GM21390 (cell line): ENCODE results near the gene SPTAN1.
A peak's percentile ranks its signal among the peaks of the same experiment; 100 is the strongest.
"Not testable (repeated sequence)": the region's sequence is repeated elsewhere in the genome, so short reads cannot be mapped to it uniquely, and the experiment has no call there.

Experiments
- ATAC-seq: cut with Tn5 transposase; IDR thresholded peaks from one replicate; pipeline ENCODE4 v1.9.1; 2021; ENCODE audit not compliant: unreplicated experiment

Gene SPTAN1

DNA sequence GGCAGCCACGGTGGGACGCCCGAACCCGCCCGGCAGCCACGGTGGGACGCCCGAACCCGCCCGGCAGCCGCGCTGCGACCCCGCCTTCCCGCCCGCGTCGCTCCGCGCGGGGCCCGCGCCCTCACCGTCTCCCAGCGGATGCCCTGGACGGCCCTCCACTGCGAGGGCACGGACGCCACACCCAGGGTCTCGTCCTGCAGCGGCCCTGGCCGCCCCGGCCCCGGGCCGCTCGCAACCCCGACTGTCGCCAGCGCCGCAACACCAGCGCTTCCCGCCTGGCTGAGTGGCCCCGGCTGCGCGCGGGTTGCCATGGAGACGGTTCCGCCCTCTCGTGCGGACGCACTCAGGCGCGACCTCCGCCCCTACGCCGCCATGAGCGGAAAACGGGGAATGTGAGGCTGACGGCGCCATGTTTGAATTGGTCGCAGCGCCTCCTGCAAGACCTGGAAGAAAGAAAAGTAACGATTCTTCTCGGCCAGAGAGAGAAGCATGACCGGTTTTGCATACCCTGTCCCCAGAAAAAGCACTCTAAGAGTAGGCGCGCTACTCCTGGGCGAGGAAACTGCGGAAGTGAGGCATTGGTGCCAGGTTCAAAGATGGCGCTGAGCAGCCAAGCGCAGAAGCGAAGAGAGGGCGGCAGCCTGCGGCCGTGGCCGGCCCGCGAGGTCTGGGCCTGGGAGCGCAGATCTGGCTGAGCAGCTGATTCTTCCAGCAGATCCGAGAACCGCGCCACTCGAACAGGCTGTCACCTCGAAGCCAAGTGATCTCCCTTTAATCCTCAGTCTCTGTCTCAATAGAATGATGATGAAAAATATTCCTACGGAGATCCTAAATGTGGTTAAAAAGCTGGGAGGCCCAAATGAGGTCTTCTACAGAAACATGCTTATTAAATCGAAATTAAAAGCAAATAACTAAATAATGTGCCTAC, 104.3 kb downstream of the SPTAN1 start, which contains the start of gene DYNC2I2:
Gene DYNC2I2, minus strand, starts transcription at position 432 of the 928 bp plus-strand sequence. Its CDS starts 121 bp downstream, at position 311.
- ATAC-seq = peak; percentile 73

DNA sequence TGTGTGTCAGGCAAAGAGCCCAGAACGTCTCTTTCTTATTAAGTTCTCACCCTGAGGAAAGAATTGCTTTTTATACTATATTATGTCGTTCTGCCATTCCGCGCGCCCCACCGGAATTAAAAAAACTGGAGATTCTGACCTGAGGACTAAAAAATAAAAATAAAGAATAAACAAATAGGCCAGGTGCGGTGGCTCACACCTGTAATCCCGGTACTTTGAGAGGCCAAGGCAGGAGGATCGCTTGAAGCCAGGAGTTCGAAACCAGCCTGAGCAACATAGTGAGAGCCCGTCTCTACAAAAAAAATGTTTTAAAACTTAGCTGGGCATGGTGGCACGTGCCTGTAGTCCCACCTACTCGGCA, 104.9 kb downstream of the SPTAN1 start:
- ATAC-seq = no peak

DNA sequence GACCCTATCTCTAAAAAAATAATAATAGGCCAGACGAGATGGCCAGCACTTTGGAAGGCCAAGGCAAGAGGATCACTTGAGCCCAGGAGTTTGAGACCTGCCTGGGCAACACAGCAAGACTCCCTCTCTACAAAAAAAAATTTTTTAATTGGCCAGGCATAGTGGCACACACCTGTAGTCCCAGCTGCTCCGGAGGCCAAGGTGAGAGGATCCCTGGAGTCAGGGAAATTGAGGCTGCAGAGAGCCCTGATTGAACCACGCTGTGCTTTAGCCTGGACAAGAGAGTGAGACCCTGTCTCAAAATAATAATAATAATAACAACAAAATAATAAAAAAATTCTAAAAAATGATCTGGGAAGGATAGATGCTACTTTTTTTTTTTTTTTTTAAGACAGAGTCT, 105.4 kb downstream of the SPTAN1 start:
- no peak for ATAC-seq

DNA sequence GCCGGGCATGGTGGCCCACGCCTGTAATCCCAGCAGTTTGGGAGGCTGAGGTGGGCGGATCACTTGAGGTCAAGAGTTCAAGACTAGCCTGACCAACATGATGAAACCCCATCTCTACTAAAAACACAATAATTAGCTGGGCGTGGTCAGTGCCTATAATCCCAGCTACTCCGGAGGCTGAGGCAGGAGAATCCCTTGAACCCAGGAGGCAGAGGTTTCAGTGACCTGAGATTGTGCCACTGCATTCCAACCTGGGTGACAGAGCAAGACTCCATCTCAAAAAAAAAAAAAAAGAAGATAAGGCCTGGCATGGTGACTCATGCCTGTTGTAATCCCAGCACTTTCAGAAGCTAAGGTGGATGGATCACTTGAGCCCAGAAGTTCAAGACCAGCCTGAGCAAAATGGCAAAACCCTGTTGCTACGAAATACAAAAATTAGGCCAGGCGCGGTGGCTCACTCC, 114.1 kb downstream of the SPTAN1 start:
- ATAC-seq = not testable (repeated sequence)

DNA sequence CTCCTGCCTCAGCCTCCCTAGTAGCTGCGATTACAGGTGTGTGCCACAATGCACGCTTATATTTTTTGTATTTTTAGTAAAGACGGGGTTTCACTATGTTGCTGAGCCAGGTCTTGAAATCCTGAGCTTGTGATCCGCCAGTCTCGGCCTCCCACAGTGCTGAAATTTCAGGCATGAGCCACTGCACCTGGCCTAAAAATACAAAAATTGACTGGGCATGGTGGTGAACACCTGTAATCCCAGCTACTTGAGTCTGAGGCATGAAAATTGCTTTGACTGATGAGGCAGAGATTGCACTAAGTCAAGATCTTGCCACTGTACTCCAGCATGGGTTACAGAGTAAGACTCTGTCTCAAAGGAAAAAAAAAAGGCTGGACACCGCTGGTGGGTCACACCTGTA, 117.4 kb downstream of the SPTAN1 start:
- ATAC-seq = no peak

DNA sequence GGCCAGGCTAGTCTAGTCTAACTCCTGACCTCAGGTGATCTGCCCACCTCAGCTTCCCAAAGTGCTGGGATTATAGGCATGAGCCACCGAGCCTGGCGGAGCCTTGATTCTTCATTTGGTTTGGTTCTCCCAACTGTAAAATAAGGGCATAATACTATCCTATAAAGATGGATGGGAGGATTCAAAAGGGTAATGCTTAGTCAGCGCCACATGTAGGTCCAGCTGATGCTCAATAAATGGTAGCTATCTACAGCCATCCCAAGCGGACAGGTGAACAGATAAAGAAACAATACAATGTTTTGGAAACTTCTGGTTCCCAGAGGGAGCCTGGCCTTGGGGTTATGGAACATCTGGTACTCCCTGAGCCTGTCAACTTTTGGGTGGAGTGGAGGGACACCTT, 123.0 kb downstream of the SPTAN1 start:
- ATAC-seq = no peak

DNA sequence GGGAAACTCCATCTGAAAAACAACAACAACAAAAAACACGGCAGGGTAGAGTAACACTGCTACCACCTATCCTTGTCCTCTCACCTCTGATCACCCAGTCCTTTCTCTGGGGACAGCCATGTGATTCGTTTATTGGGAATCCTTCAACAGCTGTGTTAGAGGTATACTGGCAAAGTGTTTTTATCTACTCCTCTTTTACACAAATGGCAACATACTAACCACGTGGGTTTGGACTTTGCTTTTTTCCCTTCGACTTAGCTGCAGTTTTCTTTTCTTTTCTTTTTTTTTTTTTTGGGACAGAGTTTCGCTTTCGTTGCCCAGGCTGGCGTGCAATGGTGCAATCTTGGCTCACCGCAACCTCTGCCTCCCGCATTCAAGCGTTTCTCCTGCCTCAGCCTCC, 125.4 kb downstream of the SPTAN1 start:
- no peak for ATAC-seq
